Panc1 (cell line): ENCODE data around the gene AEN.

Source experiments
- POLR2AphosphoS5 ChIP-seq: IDR thresholded peaks from 2 replicates; pipeline ENCODE4 v1.6.1; 2012; ENCODE audit warnings: mild to moderate bottlenecking, low read depth, low read length, moderate library complexity
- TF ChIP-seq, protein P1 (sequence below): fragments of 450-650 bp; IDR thresholded peaks from 2 replicates; pipeline ENCODE4 v1.5.1; 2017; ENCODE audit warnings: mild to moderate bottlenecking
- TF ChIP-seq, protein P2 (sequence below), 2 experiments: IDR thresholded peaks; 2 replicates each; pipeline ENCODE4 v1.6.1; 2011 to 2012; ENCODE audit warnings: low read depth in 2 of 2, control low read depth in 1 of 2, low read length in 1 of 2, mild to moderate bottlenecking in 1 of 2, moderate library complexity in 1 of 2; ENCODE audit not compliant: insufficient read depth in 1 of 2

DNA sequence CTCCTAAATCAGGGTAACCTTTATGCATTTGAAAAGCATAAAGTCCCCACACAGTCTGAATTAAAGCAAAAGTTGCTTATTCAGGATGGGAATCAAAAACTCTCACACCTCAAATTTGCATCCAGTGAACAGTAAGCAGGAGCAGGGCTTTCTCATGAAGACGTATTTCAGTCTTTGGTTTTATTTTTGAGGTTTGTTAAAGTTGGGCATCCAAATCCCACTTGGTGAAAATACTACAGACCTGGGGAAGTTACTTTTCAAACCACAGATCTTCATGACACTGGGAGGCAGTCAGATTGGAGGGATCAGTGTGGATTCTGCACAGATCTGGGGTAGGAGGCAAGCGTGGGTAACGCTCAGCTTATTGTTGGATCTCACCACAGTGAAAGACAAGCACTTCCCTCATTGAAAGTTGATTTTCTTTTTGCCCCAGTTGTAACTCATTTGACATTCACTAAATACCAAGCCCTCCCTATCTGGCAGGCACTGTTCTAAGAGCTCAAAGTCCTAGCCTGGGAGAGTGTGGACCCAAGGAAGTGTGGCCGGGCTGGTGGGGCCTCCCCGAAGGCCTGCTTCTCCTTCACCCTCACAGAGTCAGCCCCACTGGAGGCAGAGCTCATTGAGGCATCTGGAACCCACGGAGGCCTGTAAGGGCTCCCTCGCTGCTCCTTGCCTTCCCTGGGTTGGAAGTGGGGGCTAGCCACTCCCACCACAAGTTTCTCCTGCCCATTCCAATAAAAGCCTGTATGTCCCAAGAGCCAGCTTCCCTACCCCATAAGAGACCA, 16.9 kb downstream of the AEN start:
- TF ChIP-seq, protein P1, sequence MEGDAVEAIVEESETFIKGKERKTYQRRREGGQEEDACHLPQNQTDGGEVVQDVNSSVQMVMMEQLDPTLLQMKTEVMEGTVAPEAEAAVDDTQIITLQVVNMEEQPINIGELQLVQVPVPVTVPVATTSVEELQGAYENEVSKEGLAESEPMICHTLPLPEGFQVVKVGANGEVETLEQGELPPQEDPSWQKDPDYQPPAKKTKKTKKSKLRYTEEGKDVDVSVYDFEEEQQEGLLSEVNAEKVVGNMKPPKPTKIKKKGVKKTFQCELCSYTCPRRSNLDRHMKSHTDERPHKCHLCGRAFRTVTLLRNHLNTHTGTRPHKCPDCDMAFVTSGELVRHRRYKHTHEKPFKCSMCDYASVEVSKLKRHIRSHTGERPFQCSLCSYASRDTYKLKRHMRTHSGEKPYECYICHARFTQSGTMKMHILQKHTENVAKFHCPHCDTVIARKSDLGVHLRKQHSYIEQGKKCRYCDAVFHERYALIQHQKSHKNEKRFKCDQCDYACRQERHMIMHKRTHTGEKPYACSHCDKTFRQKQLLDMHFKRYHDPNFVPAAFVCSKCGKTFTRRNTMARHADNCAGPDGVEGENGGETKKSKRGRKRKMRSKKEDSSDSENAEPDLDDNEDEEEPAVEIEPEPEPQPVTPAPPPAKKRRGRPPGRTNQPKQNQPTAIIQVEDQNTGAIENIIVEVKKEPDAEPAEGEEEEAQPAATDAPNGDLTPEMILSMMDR, result no peak
- no peak for TF ChIP-seq POLR2AphosphoS5
- TF ChIP-seq, protein P2, sequence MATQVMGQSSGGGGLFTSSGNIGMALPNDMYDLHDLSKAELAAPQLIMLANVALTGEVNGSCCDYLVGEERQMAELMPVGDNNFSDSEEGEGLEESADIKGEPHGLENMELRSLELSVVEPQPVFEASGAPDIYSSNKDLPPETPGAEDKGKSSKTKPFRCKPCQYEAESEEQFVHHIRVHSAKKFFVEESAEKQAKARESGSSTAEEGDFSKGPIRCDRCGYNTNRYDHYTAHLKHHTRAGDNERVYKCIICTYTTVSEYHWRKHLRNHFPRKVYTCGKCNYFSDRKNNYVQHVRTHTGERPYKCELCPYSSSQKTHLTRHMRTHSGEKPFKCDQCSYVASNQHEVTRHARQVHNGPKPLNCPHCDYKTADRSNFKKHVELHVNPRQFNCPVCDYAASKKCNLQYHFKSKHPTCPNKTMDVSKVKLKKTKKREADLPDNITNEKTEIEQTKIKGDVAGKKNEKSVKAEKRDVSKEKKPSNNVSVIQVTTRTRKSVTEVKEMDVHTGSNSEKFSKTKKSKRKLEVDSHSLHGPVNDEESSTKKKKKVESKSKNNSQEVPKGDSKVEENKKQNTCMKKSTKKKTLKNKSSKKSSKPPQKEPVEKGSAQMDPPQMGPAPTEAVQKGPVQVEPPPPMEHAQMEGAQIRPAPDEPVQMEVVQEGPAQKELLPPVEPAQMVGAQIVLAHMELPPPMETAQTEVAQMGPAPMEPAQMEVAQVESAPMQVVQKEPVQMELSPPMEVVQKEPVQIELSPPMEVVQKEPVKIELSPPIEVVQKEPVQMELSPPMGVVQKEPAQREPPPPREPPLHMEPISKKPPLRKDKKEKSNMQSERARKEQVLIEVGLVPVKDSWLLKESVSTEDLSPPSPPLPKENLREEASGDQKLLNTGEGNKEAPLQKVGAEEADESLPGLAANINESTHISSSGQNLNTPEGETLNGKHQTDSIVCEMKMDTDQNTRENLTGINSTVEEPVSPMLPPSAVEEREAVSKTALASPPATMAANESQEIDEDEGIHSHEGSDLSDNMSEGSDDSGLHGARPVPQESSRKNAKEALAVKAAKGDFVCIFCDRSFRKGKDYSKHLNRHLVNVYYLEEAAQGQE (IDR thresholded peaks at IDR 0.05; ENCODE audit: insufficient read depth in 1 of 2, low read depth in 2 of 2, low read length in 1 of 2), result no peak
